ENCODE measurements around the gene TLE4.

The TLE4 gene

DNA sequence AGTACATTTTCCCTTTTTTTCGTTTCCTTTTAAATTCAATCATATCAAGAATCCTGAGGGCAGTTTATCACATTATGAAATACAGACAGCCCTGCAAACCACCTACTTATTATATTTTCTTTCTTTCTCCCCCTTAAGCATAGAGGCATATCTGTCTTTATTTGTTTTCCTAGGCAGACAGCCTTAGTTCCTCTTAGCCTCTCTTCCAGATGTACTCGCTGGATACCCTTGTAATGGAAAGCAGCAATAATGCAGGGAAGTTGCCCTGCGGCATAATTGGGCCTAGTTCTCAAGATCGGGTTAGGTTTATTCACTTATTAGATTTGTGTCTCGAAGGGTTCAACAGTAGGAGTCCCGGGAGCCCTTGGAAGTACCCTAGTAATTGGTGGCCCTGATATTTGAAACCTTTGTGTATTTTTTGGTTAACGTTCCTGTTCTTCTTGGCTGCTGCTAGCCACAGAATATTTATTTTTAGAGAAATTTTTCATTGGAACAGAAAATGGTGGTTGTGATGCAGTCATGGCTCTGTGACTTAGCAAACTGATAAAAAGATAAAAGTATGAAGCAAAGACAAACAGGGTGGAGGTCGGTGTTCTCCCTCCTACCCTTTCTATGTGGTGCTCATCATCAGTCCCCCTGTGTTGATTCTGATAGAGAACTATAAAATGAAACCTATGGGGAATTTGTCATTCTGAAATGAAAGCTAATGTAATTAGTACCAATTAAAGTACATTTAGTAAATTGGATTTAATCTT, 6.4 kb downstream of the TLE4 start:
- FAIRE-seq (no peak), DNase-seq (ENCODE audit: insufficient read length, low spot score) (no peak)
- TF ChIP-seq POLR2A (IDR thresholded peaks at IDR 0.05; ENCODE audit: low read depth, low read length): no peak

DNA sequence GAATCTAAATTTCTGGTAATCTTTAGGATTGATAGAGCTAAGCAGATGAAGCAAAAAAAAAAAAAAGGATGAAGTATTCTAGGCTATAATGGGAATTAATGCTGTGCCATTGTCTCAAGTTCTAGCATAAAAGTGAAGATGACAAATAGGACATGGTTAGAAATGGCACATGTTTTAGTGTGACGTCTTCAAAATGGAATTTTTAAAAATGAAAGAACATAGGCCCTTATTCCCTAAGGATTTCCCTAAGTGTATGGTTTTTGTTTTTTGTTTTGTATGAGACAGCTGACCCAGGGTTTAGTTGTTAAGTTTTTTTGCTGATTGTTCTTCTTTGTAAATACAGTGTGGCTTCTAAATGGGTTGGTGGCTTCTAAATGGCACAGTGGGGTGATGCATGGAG, 7.1 kb downstream of the TLE4 start:
- no peak for FAIRE-seq
- no peak for TF ChIP-seq POLR2A (IDR thresholded peaks at IDR 0.05; ENCODE audit: low read depth, low read length)
- DNase-seq (ENCODE audit: insufficient read length, low spot score): no peak

DNA sequence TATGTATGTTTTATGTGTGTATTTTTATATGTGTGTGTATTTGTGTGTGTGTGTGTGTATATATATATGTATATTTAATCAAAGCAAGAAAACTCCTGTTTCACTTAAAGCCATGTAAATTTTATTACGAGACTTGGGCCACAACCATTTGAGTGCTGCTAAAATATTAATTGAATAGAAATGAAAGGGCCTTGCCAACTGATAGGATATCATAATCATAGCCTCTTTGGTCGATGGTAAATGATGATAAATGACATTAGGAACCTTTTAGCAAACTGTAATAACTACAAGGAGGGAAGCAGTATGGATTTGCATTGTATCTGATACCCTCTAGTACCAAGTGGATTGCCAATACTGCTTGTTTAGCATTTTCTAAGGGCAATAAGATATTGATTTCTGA, 7.9 kb downstream of the TLE4 start:
- no peak for TF ChIP-seq POLR2A (IDR thresholded peaks at IDR 0.05; ENCODE audit: low read depth, low read length)
- DNase-seq (ENCODE audit: insufficient read length, low spot score): no peak
- no peak for FAIRE-seq

DNA sequence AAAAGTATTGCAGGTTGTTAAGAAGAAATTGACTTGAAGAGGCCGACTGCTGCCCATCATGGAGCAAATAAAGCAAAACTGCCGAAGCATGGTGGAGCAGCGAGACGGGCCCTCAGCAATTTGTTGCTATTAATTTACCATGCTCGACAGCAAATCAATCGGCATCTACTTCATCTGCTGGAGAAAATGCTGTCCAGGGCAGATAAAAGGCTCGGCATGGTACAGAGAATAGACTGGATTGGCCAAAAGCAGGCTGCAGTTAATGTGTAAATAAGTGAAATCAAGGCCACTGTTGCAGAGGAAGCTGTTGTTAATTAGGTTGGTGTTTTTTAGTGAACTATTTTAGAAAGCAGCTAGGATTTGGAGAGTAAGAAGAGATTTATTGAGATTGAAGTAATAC, 8.3 kb downstream of the TLE4 start:
- no peak for TF ChIP-seq POLR2A (IDR thresholded peaks at IDR 0.05; ENCODE audit: low read depth, low read length)

DNA sequence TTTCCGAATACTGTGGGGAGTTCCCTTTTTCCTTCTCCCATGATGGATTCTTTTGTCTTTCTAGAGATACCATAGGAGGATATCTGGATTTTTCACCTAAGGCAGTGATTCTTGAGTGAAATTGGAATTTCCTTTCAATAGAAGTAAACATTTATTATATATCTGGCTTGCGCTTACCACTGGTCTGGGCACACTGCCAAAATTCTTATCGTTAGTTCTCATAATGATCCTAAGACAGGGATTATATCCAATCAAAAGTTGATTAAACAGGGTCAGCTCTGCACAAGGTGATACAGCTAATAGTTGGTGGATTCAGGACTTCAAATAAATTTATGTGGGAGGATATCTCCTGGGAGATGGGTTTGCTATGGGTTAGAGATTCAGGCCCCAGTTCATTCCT, 9.6 kb downstream of the TLE4 start:
- TF ChIP-seq POLR2A (IDR thresholded peaks at IDR 0.05; ENCODE audit: low read depth, low read length): no peak
- DNase-seq (ENCODE audit: insufficient read length, low spot score) (no peak), FAIRE-seq (no peak)

More for the DNA sequence above, 8.3 kb downstream of the TLE4 start:
- no peak for DNase-seq (ENCODE audit: insufficient read length, low spot score)
- no peak for FAIRE-seq

DNA sequence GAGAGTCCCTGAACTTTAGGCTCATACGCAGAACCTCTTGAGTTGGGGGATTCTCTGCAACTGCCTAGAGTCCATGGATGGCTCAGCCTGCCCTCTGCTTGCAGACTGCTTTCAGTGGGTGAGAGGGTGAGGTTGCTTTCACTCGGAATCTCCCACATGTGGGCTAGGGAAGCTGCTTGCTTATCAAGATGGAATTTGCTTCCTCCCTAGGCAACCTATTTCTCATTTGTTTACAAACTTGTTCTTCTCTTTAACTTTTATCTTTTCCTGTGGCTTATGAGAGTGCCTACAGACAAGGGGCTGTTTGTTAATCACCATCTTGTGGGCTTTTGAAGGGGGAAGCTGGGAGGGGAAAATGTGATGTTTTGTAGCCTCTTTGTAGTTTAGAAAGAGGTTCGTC, 10.0 kb downstream of the TLE4 start:
- DNase-seq (ENCODE audit: insufficient read length, low spot score): no peak
- no peak for TF ChIP-seq POLR2A (IDR thresholded peaks at IDR 0.05; ENCODE audit: low read depth, low read length)
- peak; percentile 97 for FAIRE-seq

DNA sequence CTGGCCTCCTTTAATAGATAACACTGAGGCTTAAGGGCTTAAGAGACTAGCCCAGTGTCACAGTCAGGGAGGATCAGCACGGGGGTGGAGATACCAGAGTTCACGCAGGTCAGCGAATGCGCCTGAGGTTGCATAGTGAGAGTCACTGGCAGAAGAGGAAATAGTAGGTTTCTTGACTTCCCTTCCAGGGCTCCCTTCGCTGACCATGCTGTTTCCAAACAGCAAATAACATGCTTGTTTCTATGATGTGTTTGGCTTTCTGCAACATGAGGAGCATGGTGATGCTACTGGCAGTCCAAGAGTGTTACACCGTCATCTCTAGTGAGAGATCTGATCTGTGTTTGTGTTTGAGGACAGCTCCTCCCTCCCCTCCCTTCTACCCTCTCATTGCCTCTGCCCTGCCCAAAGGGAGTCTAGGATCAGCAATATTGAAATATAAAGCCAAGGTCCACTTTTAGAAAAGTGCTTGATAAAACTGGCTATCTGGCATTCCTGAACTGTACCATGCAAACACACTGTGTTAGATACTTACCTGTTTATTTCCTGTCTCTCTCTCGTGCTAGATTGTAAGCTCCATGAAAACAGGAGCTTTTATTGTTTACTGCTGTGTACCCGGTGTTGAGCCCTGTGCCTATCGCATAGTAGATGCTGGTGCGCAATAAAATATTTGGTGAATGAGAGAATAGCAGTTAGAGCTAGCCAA, 12.3 kb downstream of the TLE4 start:
- DNase-seq (ENCODE audit: insufficient read length, low spot score) (no peak), FAIRE-seq (peak; percentile 60)
- no peak for TF ChIP-seq POLR2A (IDR thresholded peaks at IDR 0.05; ENCODE audit: low read depth, low read length)

DNA sequence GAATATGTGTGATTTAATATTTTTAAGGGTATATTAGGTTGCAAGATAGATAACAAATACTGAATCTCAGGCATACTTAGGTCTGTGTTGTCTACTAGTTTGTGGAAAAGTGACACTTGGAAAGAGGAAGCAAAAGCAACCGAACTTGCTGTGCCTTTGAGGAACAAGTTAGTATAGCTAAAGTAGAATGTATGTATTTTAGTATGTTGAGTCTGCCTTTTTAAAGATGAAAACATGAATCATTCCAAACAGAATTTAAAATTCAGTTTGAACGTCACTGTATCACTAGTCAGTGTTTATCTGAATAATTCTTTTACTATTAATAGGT, 12.9 kb downstream of the TLE4 start:
- no peak for DNase-seq (ENCODE audit: insufficient read length, low spot score)
- TF ChIP-seq POLR2A (IDR thresholded peaks at IDR 0.05; ENCODE audit: low read depth, low read length): no peak
- no peak for FAIRE-seq

DNA sequence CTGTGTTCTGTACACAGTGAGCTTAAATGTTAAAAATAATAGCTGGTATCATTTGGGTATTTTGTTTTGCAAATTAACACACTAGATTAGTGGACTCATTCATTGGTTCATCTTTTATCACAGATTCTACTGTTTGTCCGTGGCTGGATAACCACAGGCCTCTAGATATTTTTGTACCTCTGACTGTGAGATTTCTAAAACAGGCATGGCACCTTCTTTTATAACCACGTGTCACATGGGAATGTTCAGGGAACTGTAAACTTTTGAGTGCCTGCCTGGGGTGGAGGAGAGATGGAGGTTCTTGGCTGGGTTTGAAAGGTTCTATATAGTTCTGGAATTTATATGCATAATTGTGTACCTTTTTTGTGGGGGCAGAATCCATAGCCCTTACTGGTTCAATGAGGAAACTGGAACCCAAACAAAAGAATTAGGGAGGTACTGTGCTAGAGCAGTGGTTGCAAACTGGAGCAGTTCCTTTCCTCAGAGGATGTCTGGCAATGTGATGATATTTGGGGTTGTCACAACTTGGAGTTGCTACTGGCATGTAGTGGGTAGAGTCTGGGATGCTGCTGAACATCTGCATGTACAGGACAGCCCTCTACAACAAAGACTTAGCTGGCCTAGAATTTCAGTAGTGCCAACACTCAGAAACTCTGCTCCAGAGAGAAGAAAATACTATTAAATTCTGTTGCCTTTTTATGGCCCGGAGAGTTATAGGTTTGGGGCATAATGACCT, 16.9 kb downstream of the TLE4 start:
- no peak for TF ChIP-seq POLR2A (IDR thresholded peaks at IDR 0.05; ENCODE audit: low read depth, low read length)
- FAIRE-seq (no peak), DNase-seq (ENCODE audit: insufficient read length, low spot score) (no peak)

DNA sequence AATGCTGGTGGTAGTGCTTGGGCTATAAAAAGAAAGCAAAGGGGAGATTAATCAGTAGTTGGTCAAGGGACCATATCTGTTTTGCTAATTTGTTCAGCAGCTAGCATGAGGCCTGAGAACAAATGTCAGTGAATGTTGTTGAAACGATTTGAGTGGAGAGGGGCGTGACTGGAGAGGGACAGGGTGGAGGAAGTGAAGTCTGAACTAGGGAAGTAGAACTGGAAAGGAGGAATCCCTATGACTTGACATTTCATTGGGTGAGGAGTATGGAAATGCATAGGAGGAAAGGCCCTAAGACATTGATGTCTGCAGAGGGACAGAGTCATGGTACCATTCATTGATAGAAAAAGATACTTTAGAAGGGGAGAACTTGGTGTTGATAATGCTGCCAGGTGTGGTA, 19.7 kb downstream of the TLE4 start:
- no peak for FAIRE-seq
- TF ChIP-seq POLR2A (IDR thresholded peaks at IDR 0.05; ENCODE audit: low read depth, low read length): no peak

DNA sequence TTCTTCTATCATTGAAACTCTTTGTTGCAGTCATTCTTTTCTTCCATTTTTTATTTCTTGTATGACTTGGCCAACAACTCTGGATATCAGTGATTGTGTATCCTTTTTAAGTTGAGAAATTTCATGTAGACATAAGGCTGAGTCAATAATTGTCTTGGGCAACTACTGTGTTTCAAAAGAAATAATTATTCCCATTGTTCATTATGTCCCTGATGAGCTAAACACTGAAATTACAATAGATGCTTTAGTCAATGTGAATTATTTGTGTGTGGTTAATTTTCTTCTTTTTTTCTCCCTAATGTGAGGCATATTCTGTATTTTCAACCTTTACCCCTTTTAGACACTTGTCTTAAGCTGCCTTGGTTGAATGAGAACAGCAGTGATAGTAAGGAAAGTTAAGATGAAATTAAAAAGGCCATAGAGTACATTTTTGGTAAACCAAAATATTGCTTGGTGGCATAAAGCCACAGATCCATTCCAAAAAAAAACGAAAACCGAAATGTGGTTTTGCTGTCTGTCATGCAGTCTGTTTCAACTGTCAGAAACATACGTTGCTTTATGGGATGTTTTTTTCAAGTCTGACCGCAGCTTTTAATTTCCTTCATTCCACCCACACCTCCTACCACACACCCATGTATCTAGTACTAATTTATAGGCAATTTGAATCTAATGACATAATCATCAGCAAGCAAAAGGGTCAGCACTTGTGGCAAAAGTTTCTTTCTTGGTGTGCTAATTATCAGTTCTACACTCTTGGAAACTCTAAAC, 21.1 kb downstream of the TLE4 start:
- TF ChIP-seq POLR2A (IDR thresholded peaks at IDR 0.05; ENCODE audit: low read depth, low read length): no peak
- FAIRE-seq: peak; percentile 38
- no peak for DNase-seq (ENCODE audit: insufficient read length, low spot score)

More for the DNA sequence above, 19.7 kb downstream of the TLE4 start:
- DNase-seq (ENCODE audit: insufficient read length, low spot score): no peak

DNA sequence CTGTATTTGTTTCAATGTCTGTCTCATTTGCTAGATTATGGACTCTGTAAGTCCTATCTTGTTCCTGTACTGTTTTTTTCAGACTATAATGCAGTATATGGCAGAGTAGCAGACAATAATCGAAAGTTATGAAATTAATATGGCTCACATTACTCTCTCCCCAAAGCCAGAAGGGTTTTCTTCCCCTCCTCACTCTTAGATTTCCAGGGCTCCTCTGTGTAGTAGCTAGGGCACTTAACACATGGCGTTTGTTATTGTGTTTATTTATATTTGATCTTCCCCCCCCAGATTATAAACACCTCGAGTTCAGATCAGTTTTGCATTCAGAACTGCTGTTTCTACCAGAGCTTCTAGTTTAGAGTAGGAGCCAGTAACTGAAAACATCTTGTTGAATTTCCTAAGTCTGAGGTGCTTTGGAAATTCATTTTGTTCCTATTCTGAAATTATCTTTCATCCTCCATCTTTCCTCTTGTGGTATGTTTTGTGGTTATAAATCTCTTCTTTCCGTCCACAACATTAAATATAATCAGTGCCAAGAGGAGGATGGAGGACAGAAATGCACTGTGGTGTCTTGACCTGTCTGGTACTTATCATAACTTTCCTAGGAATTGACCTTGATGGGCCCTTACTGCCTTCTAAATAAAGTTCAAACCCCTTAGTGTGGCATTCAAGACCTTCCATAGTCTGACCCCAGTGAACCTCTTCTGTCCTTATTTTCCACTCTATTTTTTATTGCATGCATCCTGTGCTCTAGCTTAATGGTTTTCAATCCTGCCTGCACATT, 27.0 kb downstream of the TLE4 start:
- no peak for FAIRE-seq
- DNase-seq (ENCODE audit: insufficient read length, low spot score): no peak
- no peak for TF ChIP-seq POLR2A (IDR thresholded peaks at IDR 0.05; ENCODE audit: low read depth, low read length)

DNA sequence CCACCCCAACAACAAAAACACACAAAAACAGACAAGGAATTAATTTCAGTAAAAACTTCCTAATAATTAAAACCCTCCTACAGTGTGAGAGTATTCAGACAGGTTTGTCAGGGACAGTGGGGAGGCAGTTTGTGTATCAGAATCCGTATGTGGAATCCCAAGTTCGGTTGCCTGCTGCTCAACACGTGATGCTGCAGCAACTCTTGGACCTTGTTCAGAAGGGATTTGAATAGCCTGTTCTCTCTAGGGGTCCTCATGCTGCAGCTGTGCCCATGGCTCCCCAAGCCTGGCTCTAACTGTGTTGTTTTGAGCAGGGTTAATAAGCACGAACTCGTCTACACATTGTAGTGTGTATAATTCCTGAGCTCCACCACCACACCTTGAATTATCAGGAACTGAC, 28.7 kb downstream of the TLE4 start:
- FAIRE-seq (no peak), DNase-seq (ENCODE audit: insufficient read length, low spot score) (no peak)
- TF ChIP-seq POLR2A (IDR thresholded peaks at IDR 0.05; ENCODE audit: low read depth, low read length): no peak
